ENCODE data around the gene FGF18. TPM values are rescaled to one million over a fixed set of nuclear protein-coding genes. Genes with fewer than 3 reads are reported as not detected.

The FGF18 gene
- total and polyA plus RNA-seq, 2 donors (not counting 3 experiments of a cell fraction or from before 2014, with no cell fraction given): 0.04 to 0.27 TPM

DNA sequence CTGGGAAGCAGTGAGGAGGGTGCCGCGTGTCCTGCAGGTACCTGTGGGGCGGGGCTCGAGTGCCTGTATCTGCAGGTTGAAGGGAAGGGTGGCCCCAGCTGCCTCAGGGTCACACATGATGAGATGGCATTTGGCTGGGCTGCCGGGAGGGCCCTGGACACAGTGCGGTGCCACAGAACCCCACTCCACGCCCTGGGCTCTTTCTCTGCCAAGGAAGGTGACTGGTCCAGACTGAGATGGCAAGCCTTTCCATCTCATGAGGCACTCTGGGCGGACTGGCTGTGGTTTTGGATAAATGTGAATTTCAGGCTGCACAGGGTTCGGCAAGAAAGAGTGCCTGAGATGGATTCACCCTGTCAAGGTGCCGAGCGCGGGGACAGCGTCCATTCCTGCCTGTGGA is 69.4 kb downstream of the FGF18 start:
- intact Hi-C loops (cut with micrococcal nuclease): loop anchor here (10.0 kb wide), 1 partner anchor 556 kb away; no protein-coding TSS in a partner anchor

More for the DNA sequence above, 69.4 kb downstream of the FGF18 start:
- peaks cover 2 to 3% of the 10 kb centered on the region in 2 experiments for H3K27me3 ChIP-seq (ENCODE audit: control insufficient read depth in 2 of 2, insufficient read depth in 2 of 2, low read length in 2 of 2)
- no peak for FAIRE-seq
- H3K9ac ChIP-seq (replicated peaks; ENCODE audit: extremely low read depth, insufficient read depth, low read length): no peak overlapping the region
- no peak overlapping the region for H2AFZ ChIP-seq (ENCODE audit: low read depth, low read length)
- CTCF ChIA-PET: no interaction called here
- H4K20me1 ChIP-seq (replicated peaks; ENCODE audit: control insufficient read depth, extremely low read depth, insufficient read depth, low read length): no peaks in the 10 kb centered on the region
- H3K4me2 ChIP-seq (ENCODE audit: insufficient read depth, low read length): no peak overlapping the region
- dilution Hi-C loops (cut with MboI; ENCODE audit: extremely low pct_ligation_motif_present, low sequenced_read_pairs): no loop called here
- DNase-seq (ENCODE audit: low read depth, low spot score): no peak
- H3K27ac ChIP-seq (ENCODE audit: insufficient read depth, low read depth, low read length): no peak overlapping the region
- H3K4me1 ChIP-seq (ENCODE audit: control insufficient read depth, extremely low read depth, insufficient read depth, low read length): no peaks in the 10 kb centered on the region
- POLR2A ChIA-PET: no interaction called here
- H3K4me3 ChIP-seq (replicated peaks in 1 of 3; ENCODE audit: insufficient read depth in 1 of 3, low read depth in 1 of 3, low read length in 3 of 3): no peak overlapping the region
- no peaks in the 10 kb centered on the region for H3K9me3 ChIP-seq (replicated peaks; ENCODE audit: control insufficient read depth, insufficient read depth, low read length)
- BruUV-seq (replicated peaks): no TSS peak
- H3K36me3 ChIP-seq (ENCODE audit: control insufficient read depth in 2 of 2, extremely low read depth in 1 of 2, insufficient read depth in 2 of 2, low read length in 2 of 2): no peaks in the 10 kb centered on the region
- TF ChIP-seq POLR2A (IDR thresholded peaks at IDR 0.05; ENCODE audit: low read depth, low read length) (no peak), JUN (IDR thresholded peaks at IDR 0.05; ENCODE audit: borderline replicate concordance, insufficient read depth, insufficient read length, low read depth) (no peak), GATA2 (IDR thresholded peaks at IDR 0.05; ENCODE audit: insufficient read depth, insufficient read length, low read depth, low read length) (no peak), EZH2 (IDR thresholded peaks at IDR 0.05; ENCODE audit: borderline replicate concordance, low read depth, low read length, severe bottlenecking) (no peak), MYC (IDR thresholded peaks at IDR 0.05; ENCODE audit: low read depth, low read length) (no peak), POLR2AphosphoS5 (IDR thresholded peaks at IDR 0.05; ENCODE audit: insufficient read depth, low read depth, low read length) (no peak), FOS (IDR thresholded peaks at IDR 0.05; ENCODE audit: borderline replicate concordance, insufficient read depth, low read length) (no peak)
- TF ChIP-seq, protein P1, sequence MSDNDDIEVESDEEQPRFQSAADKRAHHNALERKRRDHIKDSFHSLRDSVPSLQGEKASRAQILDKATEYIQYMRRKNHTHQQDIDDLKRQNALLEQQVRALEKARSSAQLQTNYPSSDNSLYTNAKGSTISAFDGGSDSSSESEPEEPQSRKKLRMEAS (IDR thresholded peaks at IDR 0.05; ENCODE audit: insufficient read depth, insufficient read length): no peak
- TF ChIP-seq, protein P2, sequence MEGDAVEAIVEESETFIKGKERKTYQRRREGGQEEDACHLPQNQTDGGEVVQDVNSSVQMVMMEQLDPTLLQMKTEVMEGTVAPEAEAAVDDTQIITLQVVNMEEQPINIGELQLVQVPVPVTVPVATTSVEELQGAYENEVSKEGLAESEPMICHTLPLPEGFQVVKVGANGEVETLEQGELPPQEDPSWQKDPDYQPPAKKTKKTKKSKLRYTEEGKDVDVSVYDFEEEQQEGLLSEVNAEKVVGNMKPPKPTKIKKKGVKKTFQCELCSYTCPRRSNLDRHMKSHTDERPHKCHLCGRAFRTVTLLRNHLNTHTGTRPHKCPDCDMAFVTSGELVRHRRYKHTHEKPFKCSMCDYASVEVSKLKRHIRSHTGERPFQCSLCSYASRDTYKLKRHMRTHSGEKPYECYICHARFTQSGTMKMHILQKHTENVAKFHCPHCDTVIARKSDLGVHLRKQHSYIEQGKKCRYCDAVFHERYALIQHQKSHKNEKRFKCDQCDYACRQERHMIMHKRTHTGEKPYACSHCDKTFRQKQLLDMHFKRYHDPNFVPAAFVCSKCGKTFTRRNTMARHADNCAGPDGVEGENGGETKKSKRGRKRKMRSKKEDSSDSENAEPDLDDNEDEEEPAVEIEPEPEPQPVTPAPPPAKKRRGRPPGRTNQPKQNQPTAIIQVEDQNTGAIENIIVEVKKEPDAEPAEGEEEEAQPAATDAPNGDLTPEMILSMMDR (IDR thresholded peaks at IDR 0.05; ENCODE audit: extremely low read depth in 1 of 2, insufficient read depth in 1 of 2, low read depth in 1 of 2, low read length in 2 of 2): no peak
- H3K79me2 ChIP-seq (ENCODE audit: control insufficient read depth, insufficient read depth, low read length): no peaks in the 10 kb centered on the region
- no peaks in the 10 kb centered on the region for H3K9me1 ChIP-seq (replicated peaks; ENCODE audit: control insufficient read depth, extremely low read depth, insufficient read depth, low read length)

Data from endothelial cell of umbilical vein (primary cell).